IPS-18a (cell line): ENCODE measurements around the gene LSM14B.
A peak's percentile ranks its signal among the peaks of the same experiment; 100 is the strongest.
"Not testable (repeated sequence)": the region's sequence is repeated elsewhere in the genome, so short reads cannot be mapped to it uniquely, and the experiment has no call there.

Experiments
- H3K27ac ChIP-seq: one replicate; pipeline ENCODE4 v1.5.1; 2013; ENCODE audit warnings: low read length
- H3K27me3 ChIP-seq: one replicate; pipeline ENCODE4 v1.6.1; 2013; ENCODE audit warnings: mild to moderate bottlenecking, low read length; ENCODE audit not compliant: control insufficient read depth, insufficient read depth
- H3K36me3 ChIP-seq: one replicate; pipeline ENCODE4 v1.6.1; 2013; ENCODE audit warnings: low read depth, low read length; ENCODE audit not compliant: control insufficient read depth
- H3K4me1 ChIP-seq: one replicate; pipeline ENCODE4 v1.6.1; 2013; ENCODE audit warnings: low read depth, low read length; ENCODE audit not compliant: control insufficient read depth
- H3K4me3 ChIP-seq: one replicate; pipeline ENCODE4 v1.5.1; 2013; ENCODE audit warnings: low read length
- H3K9ac ChIP-seq: one replicate; pipeline ENCODE4 v1.6.1; 2013; ENCODE audit warnings: mild to moderate bottlenecking, low read length, moderate library complexity
- H3K9me3 ChIP-seq: one replicate; pipeline ENCODE4 v1.6.1; 2013; ENCODE audit warnings: low read depth, low read length; ENCODE audit not compliant: control insufficient read depth

The LSM14B gene

GRCh38 chr20:62096421-62097380, 25.6 kb upstream of the LSM14B start:
- no peaks in the 10 kb centered on the region for H3K27me3 ChIP-seq
- no peaks in the 10 kb centered on the region for H3K4me1 ChIP-seq
- H3K4me3 ChIP-seq = no peak overlapping the region
- no peaks in the 10 kb centered on the region for H3K9me3 ChIP-seq
- no peak overlapping the region for H3K9ac ChIP-seq
- no peak overlapping the region for H3K27ac ChIP-seq
- no peaks in the 10 kb centered on the region for H3K36me3 ChIP-seq

DNA sequence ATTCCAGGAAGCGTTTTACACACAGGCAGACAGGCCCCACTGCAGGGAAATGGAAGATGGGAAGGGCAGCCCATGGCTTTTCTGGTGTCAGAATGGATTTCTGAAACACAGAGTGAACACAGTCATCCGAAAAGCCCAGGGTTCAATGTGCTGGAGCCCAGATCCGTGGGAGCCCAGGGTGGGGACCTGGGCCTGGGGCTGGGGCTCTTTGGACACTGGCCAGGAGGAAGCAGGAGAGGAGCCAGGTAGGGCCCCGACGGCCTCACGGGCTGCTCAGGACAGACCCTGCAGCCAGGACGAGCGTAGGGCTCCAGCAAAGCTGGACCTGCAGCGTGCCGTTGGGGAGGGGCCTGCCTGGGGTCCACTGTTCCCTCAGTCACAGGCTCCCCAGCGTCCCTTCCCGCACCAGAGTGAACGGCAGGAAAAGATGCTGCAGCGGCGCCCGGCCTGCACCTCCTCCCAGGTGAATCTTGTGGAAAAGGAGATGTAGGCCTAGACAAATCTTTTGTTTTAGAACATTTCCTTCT, 24.3 kb upstream of the LSM14B start:
- H3K9me3 ChIP-seq = no peaks in the 10 kb centered on the region
- no peak overlapping the region for H3K27ac ChIP-seq
- H3K4me1 ChIP-seq = no peaks in the 10 kb centered on the region
- H3K36me3 ChIP-seq = no peaks in the 10 kb centered on the region
- H3K4me3 ChIP-seq = no peak overlapping the region
- H3K27me3 ChIP-seq = no peaks in the 10 kb centered on the region
- H3K9ac ChIP-seq = no peak overlapping the region

GRCh38 chr20:62101078-62101477, 21.2 kb upstream of the LSM14B start:
- no peaks in the 10 kb centered on the region for H3K27me3 ChIP-seq
- no peak overlapping the region for H3K4me3 ChIP-seq
- no peak overlapping the region for H3K9ac ChIP-seq
- H3K36me3 ChIP-seq = no peaks in the 10 kb centered on the region
- H3K9me3 ChIP-seq = no peaks in the 10 kb centered on the region
- peaks cover 3% of the 10 kb centered on the region for H3K4me1 ChIP-seq
- no peak overlapping the region for H3K27ac ChIP-seq

GRCh38 chr20:62103508-62104233, 18.6 kb upstream of the LSM14B start:
- no peaks in the 10 kb centered on the region for H3K27me3 ChIP-seq
- H3K27ac ChIP-seq = no peak overlapping the region
- peaks cover 3% of the 10 kb centered on the region for H3K4me1 ChIP-seq
- no peaks in the 10 kb centered on the region for H3K9me3 ChIP-seq
- no peak overlapping the region for H3K9ac ChIP-seq
- no peak overlapping the region for H3K4me3 ChIP-seq
- H3K36me3 ChIP-seq = no peaks in the 10 kb centered on the region

DNA sequence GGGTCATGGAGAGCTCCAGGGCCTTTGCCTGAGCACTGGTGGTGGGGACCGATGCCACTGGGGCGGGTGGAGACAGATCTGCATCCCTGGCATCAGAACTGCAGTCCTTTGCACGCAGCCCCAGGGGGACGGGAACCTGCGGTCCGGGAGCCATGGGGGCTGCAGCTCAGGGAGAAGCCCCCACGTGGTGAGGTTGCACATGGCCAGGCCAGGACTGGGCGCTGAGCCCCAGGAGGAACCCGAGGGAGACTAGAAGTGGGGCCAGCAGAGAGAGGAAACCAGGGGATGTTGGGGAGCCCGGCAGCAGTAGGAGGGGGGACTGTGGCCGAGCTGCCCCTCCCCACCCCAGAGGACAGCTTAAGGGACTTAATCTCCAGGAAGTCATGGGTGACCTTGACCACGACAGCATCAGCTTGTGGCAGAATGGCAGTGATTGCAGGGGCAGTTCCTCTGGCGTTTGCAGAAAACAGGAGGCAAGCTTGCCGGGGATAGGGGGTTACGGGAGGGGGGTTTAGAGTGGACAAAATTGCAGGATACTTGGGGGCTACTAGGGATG, 18.0 kb upstream of the LSM14B start:
- H3K9me3 ChIP-seq = peaks cover 3% of the 10 kb centered on the region
- no peak overlapping the region for H3K4me3 ChIP-seq

DNA sequence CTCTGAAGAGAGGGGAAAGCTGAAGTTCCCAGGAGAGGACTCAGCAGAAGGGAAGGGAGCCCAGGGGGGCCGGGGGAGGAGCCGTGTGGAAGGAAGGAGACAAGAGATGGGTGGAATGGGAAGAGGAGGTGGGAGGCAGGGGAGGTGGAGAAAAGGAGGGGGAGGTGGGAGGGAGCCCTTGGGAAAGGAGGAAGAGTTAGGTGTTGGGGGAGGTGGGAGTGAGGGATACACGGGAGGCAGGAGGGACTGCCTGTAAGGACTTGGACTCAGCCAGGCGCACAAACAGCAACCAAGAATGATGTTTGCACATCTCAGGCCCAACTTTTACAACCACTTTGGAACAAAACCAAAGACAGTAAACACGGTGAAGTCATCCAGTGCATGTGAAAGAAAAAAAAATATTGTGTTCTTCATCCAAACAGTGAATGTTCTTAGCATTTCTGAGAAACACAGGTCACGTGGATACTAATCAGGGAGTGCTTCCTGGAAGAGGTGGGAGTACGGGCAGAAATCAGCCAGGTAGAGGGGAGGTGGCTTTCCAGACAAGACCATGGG, 17.4 kb upstream of the LSM14B start:
- H3K4me1 ChIP-seq = peaks cover 3% of the 10 kb centered on the region
- H3K27ac ChIP-seq = no peak overlapping the region
- no peak overlapping the region for H3K4me3 ChIP-seq
- no peaks in the 10 kb centered on the region for H3K36me3 ChIP-seq
- no peaks in the 10 kb centered on the region for H3K27me3 ChIP-seq
- H3K9ac ChIP-seq = no peak overlapping the region
- H3K9me3 ChIP-seq = peaks cover 4% of the 10 kb centered on the region

More for the DNA sequence above, 18.0 kb upstream of the LSM14B start:
- peaks cover 3% of the 10 kb centered on the region for H3K4me1 ChIP-seq
- H3K27ac ChIP-seq = no peak overlapping the region
- no peaks in the 10 kb centered on the region for H3K27me3 ChIP-seq
- no peak overlapping the region for H3K9ac ChIP-seq
- H3K36me3 ChIP-seq = no peaks in the 10 kb centered on the region

DNA sequence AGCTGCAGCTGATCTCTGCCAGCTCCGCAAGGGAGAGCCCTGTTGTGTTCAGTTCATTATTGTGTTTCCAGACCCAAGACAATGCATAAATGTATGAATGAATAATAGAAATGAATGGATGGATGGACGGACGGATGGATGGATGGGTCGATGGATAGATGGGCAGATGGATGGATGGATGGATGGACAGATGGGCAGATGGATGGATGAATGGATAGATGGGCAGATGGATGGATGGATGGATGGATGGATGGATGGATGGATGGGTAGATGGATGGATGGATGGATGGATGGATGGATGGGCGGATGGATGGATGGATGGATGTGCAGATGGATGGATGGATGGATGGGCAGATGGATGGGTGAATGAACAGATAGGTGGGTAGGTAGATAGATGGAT, 16.7 kb upstream of the LSM14B start:
- Histone ChIP-seq H3K36me3 (no peaks in the 10 kb centered on the region), H3K9ac (no peak overlapping the region), H3K4me3 (no peak overlapping the region), H3K4me1 (peaks cover 3% of the 10 kb centered on the region), H3K9me3 (peaks cover 4% of the 10 kb centered on the region), H3K27ac (no peak overlapping the region), H3K27me3 (no peaks in the 10 kb centered on the region)

DNA sequence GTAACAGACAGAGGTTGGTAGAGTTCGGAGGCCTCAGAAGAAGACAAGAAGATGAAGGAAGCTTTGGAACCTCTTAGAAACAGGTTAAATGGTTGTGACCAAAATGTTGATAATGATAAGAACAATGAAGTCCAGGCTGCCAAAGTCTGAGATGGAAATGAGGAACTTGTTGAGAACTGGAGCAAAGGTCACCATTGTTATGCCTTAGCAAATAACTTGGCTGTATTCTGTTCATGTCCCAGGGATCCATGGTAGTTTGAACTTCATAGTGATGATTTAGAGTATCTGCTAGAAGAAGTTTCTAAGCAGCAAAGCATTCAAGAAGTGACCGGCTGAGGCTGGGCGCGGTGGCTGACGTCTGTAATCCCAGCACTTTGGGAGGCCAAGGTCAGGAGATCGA, 11.1 kb upstream of the LSM14B start:
- Histone ChIP-seq H3K36me3 (no peaks in the 10 kb centered on the region), H3K4me3 (no peak overlapping the region), H3K27me3 (no peaks in the 10 kb centered on the region), H3K27ac (no peak overlapping the region), H3K9ac (no peak overlapping the region), H3K4me1 (peaks cover 6% of the 10 kb centered on the region), H3K9me3 (peaks cover 4% of the 10 kb centered on the region)

DNA sequence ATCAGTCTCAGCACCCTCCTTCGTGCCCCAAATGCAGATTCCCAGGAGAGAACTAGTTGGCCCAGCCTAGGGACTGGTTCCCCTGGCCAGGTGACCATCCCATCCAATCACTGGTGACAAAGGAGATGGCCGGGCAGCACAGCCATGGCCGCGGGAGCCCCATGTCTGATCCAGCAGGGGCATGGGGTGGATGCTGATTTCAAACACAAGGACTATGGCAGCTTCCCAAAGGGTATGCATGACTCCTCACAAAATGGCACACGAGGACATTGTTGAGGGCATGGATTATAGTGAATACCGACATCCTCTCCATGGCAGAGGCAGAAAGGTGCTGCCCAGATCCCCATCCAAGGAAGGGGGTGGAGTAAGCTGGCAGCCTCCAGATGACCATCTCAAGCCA, 9.9 kb upstream of the LSM14B start:
- H3K36me3 ChIP-seq = no peaks in the 10 kb centered on the region
- peaks cover 6% of the 10 kb centered on the region for H3K4me1 ChIP-seq
- H3K9ac ChIP-seq = no peak overlapping the region
- H3K9me3 ChIP-seq = peaks cover 4% of the 10 kb centered on the region
- H3K27me3 ChIP-seq = no peaks in the 10 kb centered on the region
- no peak overlapping the region for H3K4me3 ChIP-seq
- no peak overlapping the region for H3K27ac ChIP-seq

DNA sequence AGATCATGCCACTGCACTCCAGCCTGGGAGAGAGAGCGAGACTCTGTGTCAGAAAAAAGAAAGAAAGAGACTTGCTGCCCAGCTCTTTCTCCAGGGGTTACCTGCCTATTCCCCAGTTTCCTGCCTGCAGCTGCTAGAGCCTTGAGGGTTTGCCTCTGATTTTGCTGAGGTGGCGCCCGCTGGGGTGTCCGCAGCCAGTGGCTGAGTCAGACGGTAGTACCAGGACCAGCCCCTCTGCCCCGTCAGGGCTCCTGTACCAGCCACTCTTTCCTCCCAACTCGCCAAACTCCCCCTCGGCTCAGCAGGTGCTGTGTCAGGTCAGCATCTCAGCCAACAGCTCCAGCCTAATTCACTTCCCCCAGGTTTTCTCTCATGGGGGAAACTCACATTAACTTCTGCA, 7.4 kb upstream of the LSM14B start:
- H3K27ac ChIP-seq = no peak overlapping the region
- no peak overlapping the region for H3K9ac ChIP-seq
- peaks cover 6% of the 10 kb centered on the region for H3K4me1 ChIP-seq
- H3K9me3 ChIP-seq = no peaks in the 10 kb centered on the region
- peak overlapping the region; percentile 21 for H3K4me3 ChIP-seq
- no peaks in the 10 kb centered on the region for H3K27me3 ChIP-seq
- no peaks in the 10 kb centered on the region for H3K36me3 ChIP-seq

GRCh38 chr20:62115800-62116407, 6.4 kb upstream of the LSM14B start:
- not testable (repeated sequence) for H3K4me1 ChIP-seq, H3K27me3 ChIP-seq, H3K9ac ChIP-seq, H3K27ac ChIP-seq, H3K9me3 ChIP-seq, H3K4me3 ChIP-seq, H3K36me3 ChIP-seq
